Measurements from ENCODE around the gene NPC1L1.

The NPC1L1 gene

DNA sequence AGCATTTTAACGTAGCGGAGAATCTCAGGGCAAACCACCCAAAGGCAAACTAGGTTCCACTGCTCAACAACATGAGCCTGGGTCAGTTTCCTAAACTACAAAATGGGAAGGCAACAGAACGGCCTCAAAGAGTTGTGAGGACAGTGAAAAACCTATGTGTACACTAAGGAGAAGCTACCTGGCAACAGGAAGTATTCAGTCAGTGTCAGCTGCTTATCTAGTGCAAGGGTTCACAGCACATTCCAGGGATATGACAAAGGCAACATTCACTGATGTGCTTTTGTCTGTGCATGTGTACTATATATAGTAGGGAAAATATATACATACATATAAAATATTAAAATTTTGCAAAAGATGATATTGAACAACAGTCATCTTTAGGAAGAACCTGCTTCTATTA lies 67.8 kb downstream of the NPC1L1 start:
- TF ChIP-seq, protein P1, sequence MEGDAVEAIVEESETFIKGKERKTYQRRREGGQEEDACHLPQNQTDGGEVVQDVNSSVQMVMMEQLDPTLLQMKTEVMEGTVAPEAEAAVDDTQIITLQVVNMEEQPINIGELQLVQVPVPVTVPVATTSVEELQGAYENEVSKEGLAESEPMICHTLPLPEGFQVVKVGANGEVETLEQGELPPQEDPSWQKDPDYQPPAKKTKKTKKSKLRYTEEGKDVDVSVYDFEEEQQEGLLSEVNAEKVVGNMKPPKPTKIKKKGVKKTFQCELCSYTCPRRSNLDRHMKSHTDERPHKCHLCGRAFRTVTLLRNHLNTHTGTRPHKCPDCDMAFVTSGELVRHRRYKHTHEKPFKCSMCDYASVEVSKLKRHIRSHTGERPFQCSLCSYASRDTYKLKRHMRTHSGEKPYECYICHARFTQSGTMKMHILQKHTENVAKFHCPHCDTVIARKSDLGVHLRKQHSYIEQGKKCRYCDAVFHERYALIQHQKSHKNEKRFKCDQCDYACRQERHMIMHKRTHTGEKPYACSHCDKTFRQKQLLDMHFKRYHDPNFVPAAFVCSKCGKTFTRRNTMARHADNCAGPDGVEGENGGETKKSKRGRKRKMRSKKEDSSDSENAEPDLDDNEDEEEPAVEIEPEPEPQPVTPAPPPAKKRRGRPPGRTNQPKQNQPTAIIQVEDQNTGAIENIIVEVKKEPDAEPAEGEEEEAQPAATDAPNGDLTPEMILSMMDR (IDR thresholded peaks at IDR 0.05; ENCODE audit: extremely low read depth, missing control alignments) = no peak
- no peak for DNase-seq (ENCODE audit: low spot score)

GRCh38 chr7:44472843-44473242 lies 68.3 kb downstream of the NPC1L1 start:
- no peak for DNase-seq (ENCODE audit: low spot score)
- TF ChIP-seq, protein P1 (IDR thresholded peaks at IDR 0.05; ENCODE audit: extremely low read depth, missing control alignments) = no peak

GRCh38 chr7:44471850-44472249 lies 69.3 kb downstream of the NPC1L1 start:
- TF ChIP-seq, protein P1 (IDR thresholded peaks at IDR 0.05; ENCODE audit: extremely low read depth, missing control alignments) = no peak

GRCh38 chr7:44471436-44471835 lies 69.7 kb downstream of the NPC1L1 start:
- no peak for DNase-seq (ENCODE audit: low spot score)
- TF ChIP-seq, protein P1 (IDR thresholded peaks at IDR 0.05; ENCODE audit: extremely low read depth, missing control alignments) = no peak

More at GRCh38 chr7:44471850-44472249, 69.3 kb downstream of the NPC1L1 start:
- DNase-seq (ENCODE audit: low spot score) = no peak

- DNase-seq (ENCODE audit: low spot score) = no peak
- TF ChIP-seq, protein P1 (IDR thresholded peaks at IDR 0.05; ENCODE audit: extremely low read depth, missing control alignments) = no peak
Observed at GRCh38 chr7:44470628-44471245, 70.4 kb downstream of the NPC1L1 start.

DNA sequence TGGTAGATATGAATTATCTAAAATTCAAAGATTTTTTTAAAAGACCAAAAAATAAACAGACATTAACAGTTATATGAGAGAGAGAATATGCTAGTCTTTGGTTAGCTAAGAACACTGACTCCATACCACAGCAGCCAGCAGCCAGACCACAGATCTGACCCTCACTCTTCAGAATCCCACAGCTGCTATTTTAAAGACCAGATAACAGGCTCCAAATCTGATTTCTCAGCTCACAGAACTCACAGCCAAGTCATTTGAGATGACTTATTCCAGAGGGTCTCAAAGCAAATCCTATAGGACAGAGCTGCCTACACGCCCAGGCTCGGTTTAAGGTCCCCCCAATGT lies 71.0 kb downstream of the NPC1L1 start:
- TF ChIP-seq, protein P1 (IDR thresholded peaks at IDR 0.05; ENCODE audit: extremely low read depth, missing control alignments) = no peak
- no peak for DNase-seq (ENCODE audit: low spot score)

- no peak for DNase-seq (ENCODE audit: low spot score)
- TF ChIP-seq, protein P1 (IDR thresholded peaks at IDR 0.05; ENCODE audit: extremely low read depth, missing control alignments) = no peak
Observed at GRCh38 chr7:44469461-44470134, 71.5 kb downstream of the NPC1L1 start.

Measured in GM20000 (cell line).